HG03558 (cell line): ENCODE measurements around the gene SEMA6D.

Experiments used
- ATAC-seq: cut with Tn5 transposase; IDR thresholded peaks from one replicate; pipeline ENCODE4 v1.9.1; 2021; ENCODE audit warnings: moderate number of reproducible peaks; ENCODE audit not compliant: unreplicated experiment; ENCODE audit errors: extremely low read depth

SEMA6D gene

DNA sequence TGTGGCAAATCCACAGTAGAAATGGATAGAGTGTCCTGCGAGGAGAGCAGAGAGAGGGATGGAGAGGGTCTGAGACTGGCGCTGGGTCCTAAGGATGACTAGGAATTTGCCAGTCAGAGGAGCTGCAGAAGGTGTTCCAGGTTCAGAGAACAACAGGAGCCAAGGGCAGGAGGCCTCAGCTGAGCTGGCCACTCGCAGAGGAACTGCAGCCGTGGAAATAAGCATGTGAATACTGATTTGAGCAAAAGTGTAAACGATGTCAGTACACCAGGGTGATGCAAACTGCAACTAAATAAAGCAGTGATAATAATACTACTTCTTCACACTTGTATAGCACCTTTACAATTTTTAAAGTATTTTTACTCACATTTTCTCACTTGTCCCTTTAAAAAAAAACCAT, 24.6 kb downstream of the SEMA6D start:
- ATAC-seq: no peak

GRCh38 chr15:47742334-47742733, 25.0 kb downstream of the SEMA6D start:
- no peak for ATAC-seq

- ATAC-seq: no peak
Measured at GRCh38 chr15:47742742-47743141, 25.4 kb downstream of the SEMA6D start.

- ATAC-seq: no peak
Measured at GRCh38 chr15:47743385-47743784, 26.1 kb downstream of the SEMA6D start.

- no peak for ATAC-seq
Measured at GRCh38 chr15:47743886-47744285, 26.6 kb downstream of the SEMA6D start.

DNA sequence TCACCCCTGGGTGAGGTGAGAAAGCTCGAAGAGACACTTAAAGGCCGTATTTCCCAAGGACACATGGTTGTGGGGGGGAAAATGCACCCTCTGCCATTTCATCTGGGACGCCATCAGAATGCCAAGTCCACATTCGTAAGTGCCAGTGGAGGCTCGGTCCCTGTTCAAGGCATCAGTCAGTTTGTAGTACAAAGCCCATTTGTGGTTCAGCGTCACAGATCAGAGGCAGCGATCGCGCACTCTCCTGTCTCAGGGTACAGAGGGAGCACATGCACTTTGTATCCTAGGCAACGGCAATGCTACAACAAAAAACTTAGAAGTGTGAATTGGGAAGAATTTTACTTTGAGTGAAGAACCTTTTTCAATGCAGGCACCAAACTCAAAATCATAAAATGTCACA, 27.2 kb downstream of the SEMA6D start:
- no peak for ATAC-seq

- no peak for ATAC-seq
Measured at GRCh38 chr15:47744973-47745372, 27.7 kb downstream of the SEMA6D start.

DNA sequence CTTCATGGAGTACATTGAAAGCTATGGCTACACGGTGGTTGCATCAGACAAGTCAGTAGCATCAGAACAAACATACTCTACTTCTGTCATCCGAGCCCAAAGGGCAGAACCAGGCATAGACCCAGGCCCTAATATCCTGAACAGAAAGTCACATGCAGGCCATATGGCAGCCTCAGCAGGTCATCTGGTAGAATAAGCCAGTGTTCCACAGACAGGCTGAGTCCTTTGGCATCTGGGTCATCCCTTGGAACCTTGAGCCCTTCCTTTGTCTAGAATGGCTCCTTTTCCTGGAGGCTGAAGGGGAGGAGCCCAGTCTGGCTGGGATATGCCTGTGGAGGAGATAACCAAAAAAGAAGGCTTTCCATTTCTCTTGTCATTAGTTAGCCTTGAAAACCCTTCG, 29.2 kb downstream of the SEMA6D start:
- no peak for ATAC-seq

- no peak for ATAC-seq
Measured at GRCh38 chr15:47750030-47750739, 32.9 kb downstream of the SEMA6D start.

DNA sequence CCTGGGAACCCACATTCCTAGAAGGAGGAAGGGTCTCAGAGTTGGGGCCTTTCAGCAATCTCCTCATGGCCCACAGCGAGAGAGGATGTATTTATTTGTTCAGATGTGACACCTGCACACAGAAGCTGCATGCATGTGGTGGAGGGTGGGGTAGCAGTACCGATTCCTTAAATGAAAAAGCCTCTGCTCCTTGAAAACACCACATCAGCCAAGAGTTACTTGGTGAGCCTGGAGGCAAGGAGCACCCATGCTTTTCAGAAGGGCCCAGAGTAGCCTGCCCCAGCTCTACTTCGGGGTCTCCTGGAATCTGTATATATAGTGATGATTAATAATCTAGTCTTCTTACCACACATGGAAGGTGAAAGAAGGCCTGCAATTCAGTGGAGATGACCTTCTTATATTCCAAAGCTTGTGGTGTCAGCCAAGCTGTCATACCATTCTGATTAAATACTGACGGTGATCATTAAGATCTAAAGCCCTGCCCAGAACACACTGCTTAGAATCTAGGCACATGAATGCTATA, 33.5 kb downstream of the SEMA6D start:
- ATAC-seq: no peak

GRCh38 chr15:47753591-47753990, 36.3 kb downstream of the SEMA6D start:
- ATAC-seq: no peak

DNA sequence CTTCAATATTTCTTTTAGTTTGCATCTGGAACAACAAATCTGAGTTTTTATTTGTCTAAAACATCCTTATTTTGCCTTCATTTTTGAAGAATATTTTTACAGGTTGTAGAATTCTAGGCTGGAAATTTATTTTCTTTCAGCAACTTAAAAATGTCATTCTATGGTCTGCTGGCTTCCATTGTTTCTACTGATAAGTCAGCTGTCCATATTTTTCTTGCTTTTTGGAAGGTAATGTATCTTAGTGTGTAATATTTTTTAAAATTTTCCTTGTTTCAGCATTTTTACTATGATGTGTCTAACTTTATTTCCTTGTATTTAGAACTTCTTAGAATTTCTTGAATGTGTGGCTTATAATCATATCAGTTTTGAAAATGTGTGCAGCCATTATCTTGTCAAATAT, 37.0 kb downstream of the SEMA6D start:
- ATAC-seq: no peak

DNA sequence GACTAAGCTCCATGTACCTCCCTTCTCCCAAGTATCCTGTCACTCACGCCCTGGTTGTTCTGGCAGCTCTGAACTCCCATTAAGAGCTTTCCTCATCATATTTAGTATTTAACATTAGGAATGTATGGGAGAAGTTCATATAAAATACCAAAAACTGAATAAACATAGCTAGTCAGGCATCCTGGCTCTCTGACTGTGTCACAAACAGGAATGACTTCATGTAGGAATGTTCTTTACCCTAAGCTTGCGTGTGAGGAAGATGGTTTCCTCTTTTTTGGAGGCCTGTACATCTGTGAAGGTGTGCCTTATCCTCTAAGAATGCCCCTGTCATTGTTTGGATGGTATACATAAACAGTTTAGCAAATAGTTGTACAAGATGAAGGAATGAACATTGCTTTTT, 38.6 kb downstream of the SEMA6D start:
- no peak for ATAC-seq

DNA sequence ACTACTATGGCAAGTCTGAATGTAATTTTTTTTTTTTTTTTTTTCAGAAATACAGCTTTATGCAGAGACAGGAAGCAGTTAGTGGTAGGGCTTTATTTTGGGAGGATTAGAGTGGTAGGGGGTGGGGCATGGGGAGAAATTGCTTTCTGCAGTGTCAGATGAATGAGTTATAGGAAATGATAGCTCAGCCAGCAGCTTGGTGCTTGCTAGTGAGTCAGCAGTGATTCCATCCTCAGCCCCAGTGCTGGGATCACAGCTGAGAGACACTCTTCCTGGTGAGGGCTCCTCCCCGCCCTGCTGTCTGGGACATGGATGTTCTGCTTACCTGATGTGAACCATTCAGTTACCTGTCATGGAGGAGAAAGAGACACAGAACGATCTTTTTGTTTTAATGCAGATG, 39.6 kb downstream of the SEMA6D start:
- no peak for ATAC-seq

DNA sequence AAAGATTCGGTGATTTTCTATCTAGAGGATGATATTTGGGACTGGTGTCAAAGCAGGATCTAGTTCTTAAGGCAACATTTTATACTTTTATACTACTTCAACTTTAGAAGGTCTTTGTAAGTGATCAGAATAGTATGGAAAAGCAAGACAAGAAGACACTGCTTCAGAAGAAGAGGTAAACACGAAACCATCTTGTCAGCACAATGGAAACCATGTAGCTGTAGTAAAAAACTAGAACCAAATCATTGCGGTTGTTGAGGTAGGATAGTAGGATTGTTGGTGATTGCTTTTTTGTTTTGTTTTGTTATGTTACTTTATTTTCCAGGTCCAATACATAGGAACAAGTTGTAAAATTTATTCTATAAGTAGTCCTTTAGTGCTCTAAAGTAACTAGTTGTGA, 40.0 kb downstream of the SEMA6D start:
- no peak for ATAC-seq

- no peak for ATAC-seq
Measured at GRCh38 chr15:47762621-47763020, 45.3 kb downstream of the SEMA6D start.

GRCh38 chr15:47764666-47765065, 47.4 kb downstream of the SEMA6D start:
- no peak for ATAC-seq

DNA sequence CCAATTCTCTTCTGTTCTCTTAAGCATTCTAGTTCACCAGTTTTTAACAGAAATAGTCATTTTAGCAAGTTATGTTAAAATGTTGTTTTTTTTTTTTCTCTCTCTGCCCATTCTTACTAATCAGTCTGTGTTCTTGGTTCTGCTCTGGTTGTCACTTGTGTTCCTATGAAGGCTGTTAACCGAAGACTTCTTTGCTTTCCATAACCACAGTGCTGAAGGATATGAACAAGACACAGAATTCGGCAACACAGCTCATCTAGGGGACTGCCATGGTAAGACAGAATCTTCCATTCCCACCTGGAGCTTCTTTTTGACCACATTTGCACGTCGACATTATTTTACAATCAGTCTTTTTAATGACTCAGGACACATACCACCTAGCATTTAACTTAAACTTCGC, 49.1 kb downstream of the SEMA6D start:
- ATAC-seq: no peak

- no peak for ATAC-seq
Measured at GRCh38 chr15:47767035-47767434, 49.7 kb downstream of the SEMA6D start.

- ATAC-seq: no peak
Measured at GRCh38 chr15:47768735-47769134, 51.4 kb downstream of the SEMA6D start.

DNA sequence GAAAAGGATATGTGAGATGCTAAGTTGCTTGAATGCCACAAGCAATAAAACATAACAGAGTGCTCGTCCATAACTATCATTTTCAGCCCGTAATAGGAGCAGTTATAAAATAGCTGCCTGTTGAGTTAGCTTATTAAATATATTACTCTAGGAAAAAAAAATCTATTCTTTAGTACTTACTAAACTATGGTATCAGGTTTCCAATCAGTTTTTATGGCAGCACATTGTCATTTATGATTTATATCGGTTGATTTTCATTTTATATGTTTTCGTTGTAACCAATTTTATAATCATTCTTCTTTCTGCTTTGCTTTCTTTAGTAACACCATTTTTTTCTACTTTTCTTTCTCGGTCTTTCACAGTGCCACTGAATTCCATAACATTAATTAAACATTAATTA, 51.9 kb downstream of the SEMA6D start:
- ATAC-seq: no peak

- ATAC-seq: no peak
Measured at GRCh38 chr15:47773143-47773542, 55.8 kb downstream of the SEMA6D start.
